HG02852 (cell line): ENCODE data around the gene MXI1.

Experiments
- ATAC-seq: cut with Tn5 transposase; IDR thresholded peaks from one replicate; pipeline ENCODE4 v1.9.1; 2021; ENCODE audit warnings: mild to moderate bottlenecking, moderate library complexity; ENCODE audit not compliant: unreplicated experiment

MXI1 gene

GRCh38 chr10:110207011-110207804 is at the start of gene MXI1:
MXI1 (plus strand) TSS chr10:110207605; CDS start chr10:110207809, 204 bp downstream.
- peak; percentile 55 for ATAC-seq

GRCh38 chr10:110158051-110159005 is 49.1 kb upstream of the MXI1 start:
- no peak for ATAC-seq

- ATAC-seq, result no peak
Observed at GRCh38 chr10:110160081-110160480, 47.3 kb upstream of the MXI1 start.

GRCh38 chr10:110160522-110160921 is 46.9 kb upstream of the MXI1 start:
- ATAC-seq, result no peak

GRCh38 chr10:110162741-110163145 is 44.7 kb upstream of the MXI1 start:
- no peak for ATAC-seq

- no peak for ATAC-seq
Observed at GRCh38 chr10:110163192-110163773, 44.1 kb upstream of the MXI1 start.

GRCh38 chr10:110163841-110164240 is 43.6 kb upstream of the MXI1 start:
- no peak for ATAC-seq

GRCh38 chr10:110165239-110165638 is 42.2 kb upstream of the MXI1 start:
- no peak for ATAC-seq

- ATAC-seq, result no peak
Observed at GRCh38 chr10:110167149-110167548, 40.3 kb upstream of the MXI1 start.

- ATAC-seq, result peak; percentile 78
Observed at GRCh38 chr10:110168601-110169481, 38.6 kb upstream of the MXI1 start.

GRCh38 chr10:110169586-110169985 is 37.8 kb upstream of the MXI1 start:
- ATAC-seq, result no peak

GRCh38 chr10:110170142-110170971 is 37.0 kb upstream of the MXI1 start:
- ATAC-seq, result no peak

- ATAC-seq, result no peak
Observed at GRCh38 chr10:110171032-110171431, 36.4 kb upstream of the MXI1 start.

GRCh38 chr10:110172155-110172554 is 35.2 kb upstream of the MXI1 start:
- ATAC-seq, result no peak

- ATAC-seq, result no peak
Observed at GRCh38 chr10:110174201-110174600, 33.2 kb upstream of the MXI1 start.

- ATAC-seq, result no peak
Observed at GRCh38 chr10:110174816-110175215, 32.6 kb upstream of the MXI1 start.

- ATAC-seq, result no peak
Observed at GRCh38 chr10:110175406-110175805, 32.0 kb upstream of the MXI1 start.

GRCh38 chr10:110176141-110177030 is 31.0 kb upstream of the MXI1 start:
- no peak for ATAC-seq

GRCh38 chr10:110179220-110179619 is 28.2 kb upstream of the MXI1 start:
- no peak for ATAC-seq
